LNCaP clone FGC (cell line): ENCODE results near the gene HDAC4.

Source experiments
- DNase-seq: peaks from one replicate; pipeline ENCODE4 v3.0.0-alpha.2; 2011; ENCODE audit warnings: low read depth
- H3K4me3 ChIP-seq: 2 replicates; pipeline ENCODE4 v1.5.1; 2011; ENCODE audit warnings: mild to moderate bottlenecking, low read depth, low read length, control low read depth
- CTCF ChIP-seq: IDR thresholded peaks from 2 replicates; pipeline ENCODE4 v1.5.1; 2012; ENCODE audit warnings: mild to moderate bottlenecking; ENCODE audit not compliant: control insufficient read depth, insufficient read depth; ENCODE audit errors: extremely low read depth

The HDAC4 gene

GRCh38 chr2:239051891-239052445 lies 348.9 kb downstream of the HDAC4 start:
- no peak for DNase-seq
- TF ChIP-seq CTCF, result no peak
- no peak overlapping the region for H3K4me3 ChIP-seq

- H3K4me3 ChIP-seq, result no peak overlapping the region
- DNase-seq, result no peak
- no peak for TF ChIP-seq CTCF
Observed at GRCh38 chr2:239050252-239050649, 350.6 kb downstream of the HDAC4 start.

GRCh38 chr2:239049421-239050251 lies 351.2 kb downstream of the HDAC4 start:
- DNase-seq, result no peak
- no peak for TF ChIP-seq CTCF
- no peak overlapping the region for H3K4me3 ChIP-seq

DNA sequence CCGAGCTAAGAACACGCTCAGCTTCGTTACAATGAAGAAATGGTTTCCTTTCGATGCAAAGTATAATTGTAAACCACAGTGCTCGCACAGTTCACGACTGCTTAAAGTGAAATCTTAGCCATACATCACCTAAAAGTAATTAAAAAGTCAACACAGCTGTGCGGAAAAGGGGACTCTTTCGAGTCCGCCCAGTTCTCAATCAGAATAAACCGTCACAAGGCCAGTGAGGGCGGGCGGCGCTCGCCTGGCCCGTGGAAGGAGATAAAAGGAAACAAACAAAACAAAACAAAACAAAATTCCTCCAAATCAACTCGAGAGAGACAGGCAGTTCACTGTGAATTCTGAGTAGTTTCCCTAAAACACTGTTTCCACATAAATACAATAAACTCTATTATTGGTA lies 352.1 kb downstream of the HDAC4 start:
- TF ChIP-seq CTCF, result no peak

GRCh38 chr2:239047861-239048260 lies 353.0 kb downstream of the HDAC4 start:
- TF ChIP-seq CTCF, result no peak
- no peak for DNase-seq
- H3K4me3 ChIP-seq, result no peak overlapping the region

More for the DNA sequence above, 352.1 kb downstream of the HDAC4 start:
- DNase-seq, result no peak
- H3K4me3 ChIP-seq, result no peak overlapping the region

DNA sequence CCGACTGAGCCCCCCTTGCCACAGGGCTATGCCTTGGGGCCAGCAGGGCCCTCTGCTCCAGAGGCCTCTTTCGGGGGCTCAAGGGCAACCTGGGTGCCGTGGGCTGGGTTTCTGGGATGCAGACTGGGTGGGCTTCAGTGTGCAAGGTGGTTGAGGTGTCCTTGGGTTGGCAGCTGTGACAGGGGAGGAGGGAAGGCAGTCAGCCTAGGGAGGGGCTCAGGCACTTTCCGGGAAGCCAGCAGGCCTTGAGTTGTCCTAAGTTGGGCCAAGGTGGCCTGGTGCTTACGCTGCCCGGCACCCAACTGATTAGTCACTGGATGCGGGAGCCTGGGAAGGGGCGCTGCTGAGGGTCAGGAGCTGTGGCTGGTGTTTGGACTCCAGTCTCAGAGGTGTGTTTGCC lies 353.4 kb downstream of the HDAC4 start:
- TF ChIP-seq CTCF, result no peak
- no peak overlapping the region for H3K4me3 ChIP-seq
- DNase-seq, result no peak
